Lower lobe of right lung (tissue), 2 donors: ENCODE results near the gene APCDD1. TPM values are rescaled to one million over a fixed set of nuclear protein-coding genes. Genes with fewer than 3 reads are reported as not detected.
A peak's percentile ranks its signal among the peaks of the same experiment; 100 is the strongest.

ENCODE experiments used
- ATAC-seq, 2 donors: fragments of 200-7000 bp; cut with Tn5 transposase; one replicate each; pipeline ENCODE4 v1.9.1; 2020 to 2022; ENCODE audit warnings: mild to moderate bottlenecking in 2 of 2, moderate library complexity in 2 of 2
- DNase-seq: peaks from one replicate; pipeline ENCODE4 v3.0.0-alpha.2; 2020
- H3K27ac ChIP-seq: fragments of 200-600 bp; one replicate; pipeline ENCODE4 v1.8.0; 2022
- H3K27me3 ChIP-seq: fragments of 200-600 bp; one replicate; pipeline ENCODE4 v1.8.0; 2022; ENCODE audit warnings: low read depth
- H3K36me3 ChIP-seq: fragments of 200-600 bp; one replicate; pipeline ENCODE4 v1.8.0; 2022; ENCODE audit warnings: mild to moderate bottlenecking
- H3K4me1 ChIP-seq: fragments of 200-600 bp; one replicate; pipeline ENCODE4 v1.8.0; 2022
- H3K4me3 ChIP-seq: fragments of 200-600 bp; one replicate; pipeline ENCODE4 v1.8.0; 2022; ENCODE audit warnings: mild to moderate bottlenecking
- H3K9me3 ChIP-seq: fragments of 200-600 bp; one replicate; pipeline ENCODE4 v1.8.0; 2022
- intact Hi-C: fragments of 100-400 bp; cut with DNase I; formaldehyde crosslinking; loops from one replicate; pipeline ENCODE4 v1.11.0; 2022
- total RNA-seq: library from RNA; stranded (reverse); fragmentation: NEBNext Ultra II Directional; extraction: Animal tissue kit (Norgen Biotek cat#: 25700); gene quantifications from one replicate; pipeline ENCODE4 v1.2.1, GENCODE V29; 2021
- TF ChIP-seq, protein P1 (sequence below): fragments of 200-600 bp; IDR thresholded peaks from one replicate; pipeline ENCODE4 v1.8.0; 2022; ENCODE audit warnings: antibody characterized with exemption, mild to moderate bottlenecking
- donor health status: DM: no; HTN: yes; CAD: no; lungs with severe emphysema.

APCDD1 gene
- total RNA-seq, 1 donor from 2014 or later: 33.4 TPM

DNA sequence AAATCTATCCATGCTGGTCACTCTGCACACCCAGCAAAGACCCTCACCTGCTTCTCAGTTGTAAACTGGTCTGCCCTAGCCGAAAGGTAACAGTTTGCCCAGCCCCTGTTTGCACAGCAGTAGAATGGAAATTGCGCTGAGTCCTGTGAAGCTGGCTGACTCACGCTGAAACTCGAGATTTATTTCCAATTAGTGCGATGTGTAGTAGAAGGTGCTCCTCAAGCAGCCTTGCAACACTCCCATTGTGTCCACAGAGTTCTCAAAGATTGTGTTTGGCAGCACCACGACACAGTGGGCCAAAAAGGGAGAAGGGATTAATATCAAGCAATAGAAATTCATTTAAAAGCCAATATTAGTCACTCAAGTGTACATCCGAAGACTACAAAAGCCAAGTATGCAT, 21.7 kb upstream of the APCDD1 start:
- ATAC-seq (peak; percentile 42 to 73), DNase-seq (no peak)
- Histone ChIP-seq H3K27ac (no peak overlapping the region), H3K4me1 (no peaks in the 10 kb centered on the region), H3K27me3 (no peaks in the 10 kb centered on the region), H3K9me3 (no peaks in the 10 kb centered on the region), H3K4me3 (no peak overlapping the region), H3K36me3 (no peaks in the 10 kb centered on the region)
- TF ChIP-seq, protein P1, sequence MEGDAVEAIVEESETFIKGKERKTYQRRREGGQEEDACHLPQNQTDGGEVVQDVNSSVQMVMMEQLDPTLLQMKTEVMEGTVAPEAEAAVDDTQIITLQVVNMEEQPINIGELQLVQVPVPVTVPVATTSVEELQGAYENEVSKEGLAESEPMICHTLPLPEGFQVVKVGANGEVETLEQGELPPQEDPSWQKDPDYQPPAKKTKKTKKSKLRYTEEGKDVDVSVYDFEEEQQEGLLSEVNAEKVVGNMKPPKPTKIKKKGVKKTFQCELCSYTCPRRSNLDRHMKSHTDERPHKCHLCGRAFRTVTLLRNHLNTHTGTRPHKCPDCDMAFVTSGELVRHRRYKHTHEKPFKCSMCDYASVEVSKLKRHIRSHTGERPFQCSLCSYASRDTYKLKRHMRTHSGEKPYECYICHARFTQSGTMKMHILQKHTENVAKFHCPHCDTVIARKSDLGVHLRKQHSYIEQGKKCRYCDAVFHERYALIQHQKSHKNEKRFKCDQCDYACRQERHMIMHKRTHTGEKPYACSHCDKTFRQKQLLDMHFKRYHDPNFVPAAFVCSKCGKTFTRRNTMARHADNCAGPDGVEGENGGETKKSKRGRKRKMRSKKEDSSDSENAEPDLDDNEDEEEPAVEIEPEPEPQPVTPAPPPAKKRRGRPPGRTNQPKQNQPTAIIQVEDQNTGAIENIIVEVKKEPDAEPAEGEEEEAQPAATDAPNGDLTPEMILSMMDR: no peak
- intact Hi-C loops: no loop called here

DNA sequence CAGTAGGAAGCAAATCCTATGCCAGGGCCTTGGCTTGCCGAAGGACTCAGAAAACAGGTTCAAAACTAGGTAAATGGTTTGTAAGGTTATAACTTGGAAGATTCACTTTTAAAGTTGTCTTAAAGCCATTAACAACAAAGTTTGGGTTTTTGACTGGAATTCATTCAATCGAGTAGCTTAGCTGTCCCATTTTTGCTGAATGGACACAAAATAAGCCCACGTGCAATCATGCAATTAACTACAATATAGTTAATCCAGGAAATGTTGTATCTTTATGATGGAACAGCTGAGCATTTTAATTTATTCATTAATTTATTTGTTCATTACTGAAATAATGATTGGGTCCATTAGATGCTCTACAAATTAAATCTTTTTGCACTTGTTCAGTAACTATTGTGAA, 18.3 kb upstream of the APCDD1 start:
- Histone ChIP-seq H3K4me1 (no peaks in the 10 kb centered on the region), H3K27me3 (no peaks in the 10 kb centered on the region), H3K36me3 (no peaks in the 10 kb centered on the region), H3K4me3 (no peak overlapping the region), H3K27ac (no peak overlapping the region), H3K9me3 (no peaks in the 10 kb centered on the region)
- TF ChIP-seq, protein P1: no peak
- intact Hi-C loops: no loop called here
- no peak for ATAC-seq
- DNase-seq: no peak

DNA sequence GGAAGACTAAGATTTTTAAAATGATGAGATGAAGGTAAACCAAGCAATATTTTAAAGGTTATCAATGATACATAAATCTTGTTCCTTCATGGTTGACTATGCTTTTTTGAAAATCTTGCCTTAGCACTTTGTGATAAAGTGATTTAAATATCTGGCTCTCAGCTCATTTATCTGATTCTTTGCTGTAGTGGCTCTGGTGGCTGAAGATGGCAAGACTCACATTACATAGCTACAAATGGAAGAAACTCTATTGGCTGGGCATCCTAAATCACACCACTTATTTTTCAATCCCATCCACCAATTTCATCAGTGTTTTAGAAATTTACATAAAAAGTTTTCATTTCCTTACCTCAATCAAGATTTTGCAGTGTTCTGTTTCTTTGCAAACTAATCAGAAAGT, 16.6 kb upstream of the APCDD1 start:
- no peaks in the 10 kb centered on the region for H3K27me3 ChIP-seq
- H3K4me3 ChIP-seq: no peak overlapping the region

DNA sequence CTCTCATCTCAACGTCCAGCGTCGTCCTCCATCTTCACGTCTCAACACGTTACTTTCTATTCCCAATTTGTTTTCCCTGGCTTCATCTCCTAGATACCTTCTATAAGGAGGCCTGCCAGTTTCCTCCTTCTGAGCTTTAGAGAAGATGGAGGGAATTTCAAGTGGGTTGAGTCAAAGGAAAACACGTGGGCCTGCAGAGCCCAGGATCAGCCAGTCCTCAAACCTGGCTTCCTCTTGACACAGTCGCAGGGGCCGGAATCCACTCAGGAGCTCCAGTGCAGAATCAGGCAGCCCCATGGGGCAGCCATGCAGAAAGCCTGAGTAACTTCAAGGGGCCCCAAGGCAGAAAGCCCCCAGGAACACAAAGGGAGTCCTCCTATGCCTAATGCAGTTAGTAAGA, 14.5 kb upstream of the APCDD1 start:
- peak; percentile 23 to 56 for ATAC-seq
- Histone ChIP-seq H3K4me1 (no peaks in the 10 kb centered on the region), H3K9me3 (no peaks in the 10 kb centered on the region), H3K27me3 (no peaks in the 10 kb centered on the region), H3K4me3 (no peak overlapping the region), H3K36me3 (no peaks in the 10 kb centered on the region), H3K27ac (no peak overlapping the region)
- intact Hi-C loops: no loop called here
- no peak for DNase-seq
- TF ChIP-seq, protein P1: no peak

More for the DNA sequence above, 16.6 kb upstream of the APCDD1 start:
- H3K9me3 ChIP-seq: no peaks in the 10 kb centered on the region
- H3K4me1 ChIP-seq: no peaks in the 10 kb centered on the region
- intact Hi-C loops: no loop called here
- DNase-seq (no peak), ATAC-seq (no peak)
- H3K36me3 ChIP-seq: no peaks in the 10 kb centered on the region
- no peak overlapping the region for H3K27ac ChIP-seq
- TF ChIP-seq, protein P1: no peak

DNA sequence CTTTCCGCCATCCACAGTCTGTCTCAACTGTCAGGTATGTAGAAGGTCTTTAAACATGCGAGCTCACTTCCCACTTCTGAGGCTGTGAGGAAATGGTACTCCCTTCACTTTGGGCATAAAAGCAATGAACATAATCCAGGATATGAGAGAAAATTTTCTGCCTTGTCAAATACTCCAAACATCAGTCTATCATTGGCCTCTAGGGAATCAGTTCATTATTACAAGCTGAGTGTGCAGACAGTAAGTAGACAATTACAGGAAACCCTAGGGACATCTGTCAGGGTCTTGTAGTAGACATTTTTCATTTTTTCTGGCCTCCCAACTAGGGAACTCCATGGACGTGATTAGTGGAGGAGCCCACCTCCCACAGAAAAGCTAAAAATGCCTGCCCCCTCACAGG, 13.6 kb upstream of the APCDD1 start:
- DNase-seq (no peak), ATAC-seq (no peak)
- H3K4me1 ChIP-seq: no peaks in the 10 kb centered on the region
- H3K27ac ChIP-seq: no peak overlapping the region
- no peak overlapping the region for H3K4me3 ChIP-seq
- intact Hi-C loops: no loop called here
- H3K27me3 ChIP-seq: no peaks in the 10 kb centered on the region
- H3K36me3 ChIP-seq: no peaks in the 10 kb centered on the region
- TF ChIP-seq, protein P1: no peak
- H3K9me3 ChIP-seq: no peaks in the 10 kb centered on the region

DNA sequence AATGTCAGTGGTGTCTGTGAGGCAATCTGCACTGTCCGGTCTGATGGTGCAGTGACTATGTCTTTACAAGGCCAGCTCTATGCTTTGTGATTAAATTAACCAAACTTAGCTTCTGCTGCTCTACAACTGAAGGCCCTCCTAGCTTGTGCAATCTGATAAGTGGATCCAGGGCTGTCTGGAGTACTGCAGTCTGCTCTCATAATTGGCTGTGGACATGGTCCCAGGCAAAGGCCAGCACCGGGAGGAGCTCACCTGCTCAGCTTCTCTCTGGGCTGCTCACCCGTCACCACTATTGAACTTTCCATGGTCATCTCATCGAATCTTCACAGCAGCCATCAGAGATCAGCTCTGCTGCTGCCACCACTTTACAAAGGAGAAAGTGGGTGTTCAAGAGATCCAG, 13.0 kb upstream of the APCDD1 start:
- intact Hi-C loops: no loop called here
- TF ChIP-seq, protein P1: no peak
- Histone ChIP-seq H3K27ac (no peak overlapping the region), H3K36me3 (no peaks in the 10 kb centered on the region), H3K4me1 (no peaks in the 10 kb centered on the region), H3K4me3 (no peak overlapping the region), H3K9me3 (no peaks in the 10 kb centered on the region), H3K27me3 (no peaks in the 10 kb centered on the region)
- ATAC-seq (peak; percentile 75 to 82), DNase-seq (no peak)
